HEK293T (cell line): ENCODE data around the gene ZCCHC24.

ENCODE experiments used
- CTCF ChIA-PET: fragments of 350-600 bp; formaldehyde crosslinking; extraction: SDS; loops from one replicate; lab custom pipeline; 2021; ENCODE audit warnings: antibody characterized with exemption, inconsistent platforms; lab: Yijun Ruan, JAX
- POLR2A ChIA-PET: fragments of 350-600 bp; formaldehyde crosslinking; extraction: SDS; loops from one replicate; lab custom pipeline; 2020; ENCODE audit warnings: antibody characterized with exemption, inconsistent platforms; lab: Yijun Ruan, JAX
- DNase-seq: peaks from one replicate; pipeline ENCODE4 v3.0.0; 2012; ENCODE audit warnings: mixed read lengths; ENCODE audit errors: extremely low spot score
- ARNT ChIP-seq: fragments of 450-650 bp; IDR thresholded peaks from 2 replicates; pipeline ENCODE4 v1.6.1; 2017; ENCODE audit warnings: mild to moderate bottlenecking
- BHLHE40 ChIP-seq: fragments of 450-650 bp; IDR thresholded peaks from 2 replicates; pipeline ENCODE4 v1.6.1; 2016; ENCODE audit warnings: mild to moderate bottlenecking, moderate library complexity, borderline replicate concordance
- CTBP1 ChIP-seq: fragments of 450-650 bp; IDR thresholded peaks from 2 replicates; pipeline ENCODE4 v1.6.1; 2016; ENCODE audit warnings: borderline replicate concordance
- ELF4 ChIP-seq: fragments of 450-650 bp; IDR thresholded peaks from 2 replicates; pipeline ENCODE4 v1.6.1; 2017; ENCODE audit warnings: antibody characterized with exemption
- FOXA1 ChIP-seq: fragments of 450-650 bp; IDR thresholded peaks from 2 replicates; pipeline ENCODE4 v1.6.1; 2016; ENCODE audit warnings: mild to moderate bottlenecking
- FOXK2 ChIP-seq: fragments of 450-650 bp; IDR thresholded peaks from 2 replicates; pipeline ENCODE4 v1.6.1; 2016; ENCODE audit warnings: mild to moderate bottlenecking
- FOXM1 ChIP-seq: fragments of 450-650 bp; IDR thresholded peaks from 2 replicates; pipeline ENCODE4 v1.6.1; 2017; ENCODE audit warnings: mild to moderate bottlenecking, borderline replicate concordance
- HDGF ChIP-seq: fragments of 450-650 bp; IDR thresholded peaks from 2 replicates; pipeline ENCODE4 v1.6.1; 2017; ENCODE audit warnings: antibody characterized with exemption, borderline replicate concordance
- L3MBTL2 ChIP-seq: fragments of 450-650 bp; conservative IDR thresholded peaks from 2 replicates; pipeline ENCODE4 v1.6.1; 2016; ENCODE audit warnings: mild to moderate bottlenecking
- LEF1 ChIP-seq: fragments of 450-650 bp; IDR thresholded peaks from 2 replicates; pipeline ENCODE4 v1.6.1; 2017; ENCODE audit warnings: mild to moderate bottlenecking, borderline replicate concordance
- NFRKB ChIP-seq: fragments of 450-650 bp; IDR thresholded peaks from 2 replicates; pipeline ENCODE4 v1.6.1; 2016; ENCODE audit warnings: mild to moderate bottlenecking, moderate library complexity
- SP1 ChIP-seq: fragments of 450-650 bp; IDR thresholded peaks from 2 replicates; pipeline ENCODE4 v1.6.1; 2017
- SUZ12 ChIP-seq: fragments of 450-650 bp; IDR thresholded peaks from 2 replicates; pipeline ENCODE4 v1.6.1; 2016; ENCODE audit warnings: mild to moderate bottlenecking
- TARDBP ChIP-seq: fragments of 450-650 bp; IDR thresholded peaks from 2 replicates; pipeline ENCODE4 v1.6.1; 2016
- ZNF384 ChIP-seq: fragments of 450-650 bp; IDR thresholded peaks from 2 replicates; pipeline ENCODE4 v1.6.1; 2016
- TF ChIP-seq, protein P1 (sequence below): fragments of 450-650 bp; IDR thresholded peaks from 2 replicates; pipeline ENCODE4 v1.6.1; 2016

The ZCCHC24 gene

DNA sequence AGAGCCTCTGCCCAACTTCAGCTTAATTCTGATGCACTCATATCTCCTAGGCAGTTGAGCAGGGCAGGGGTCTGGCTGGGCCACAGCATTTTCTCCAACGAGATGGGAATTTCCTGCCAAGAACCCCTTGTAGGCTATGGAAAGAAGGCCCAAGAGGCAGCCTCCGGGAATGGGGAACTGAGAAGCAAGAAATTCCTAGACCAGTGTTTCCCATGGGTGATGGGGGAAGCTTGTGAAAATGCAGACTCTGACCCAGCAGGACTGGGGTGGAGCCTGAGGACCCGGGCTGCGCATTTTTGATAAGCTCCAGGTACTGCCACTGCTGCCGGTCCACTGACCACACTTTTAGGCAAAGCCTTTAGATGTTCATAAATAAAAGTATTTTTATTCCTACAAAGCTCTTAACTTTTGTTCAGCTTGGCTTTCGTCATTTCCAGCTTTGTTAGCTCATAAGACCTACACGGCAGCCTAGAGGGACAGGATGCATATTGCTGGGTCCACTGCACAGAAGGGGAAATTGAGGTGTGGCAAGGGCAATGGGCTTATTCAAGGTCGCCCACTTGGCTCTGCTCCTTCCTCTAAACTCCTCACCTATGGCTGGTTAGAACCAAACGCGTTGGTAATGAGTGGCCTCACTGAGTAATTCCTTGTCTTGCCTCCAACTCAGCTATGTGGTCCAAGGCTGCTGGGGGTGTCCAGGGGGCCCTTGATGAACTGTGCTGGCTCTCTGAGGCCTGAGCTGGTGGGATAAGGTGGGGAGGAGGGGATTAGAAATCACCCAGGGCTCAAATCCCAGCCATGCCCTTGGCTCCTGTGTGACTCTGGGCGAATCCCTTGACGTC lies 29.5 kb downstream of the ZCCHC24 start:
- TF ChIP-seq TARDBP (no peak), LEF1 (no peak)
- ChIA-PET CTCF (interaction anchor here (0.6 kb wide), 1 partner anchor 174 kb away, joined by 3 read pairs; no protein-coding TSS in a partner anchor), POLR2A (no interaction called here)
- DNase-seq = no peak

DNA sequence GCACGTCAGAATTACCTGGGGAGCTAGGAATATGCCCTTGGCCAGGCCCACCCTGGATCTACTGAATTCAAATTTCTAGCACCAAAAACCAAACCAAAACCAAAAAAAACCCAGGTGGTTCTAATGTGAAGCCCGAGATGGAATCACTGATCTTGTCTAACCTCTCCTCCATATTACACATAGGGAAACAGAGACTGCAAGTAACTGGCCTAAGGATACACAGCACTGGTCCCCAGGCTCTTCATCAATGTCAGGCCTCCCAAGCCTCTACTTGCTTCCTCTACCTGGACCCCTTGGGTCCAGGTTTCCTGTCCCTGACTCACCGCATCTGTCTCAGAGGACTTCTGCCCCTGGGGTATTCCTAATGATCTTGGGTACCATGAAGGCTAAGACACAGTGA lies 30.7 kb downstream of the ZCCHC24 start:
- CTCF ChIA-PET = no interaction called here
- TF ChIP-seq TARDBP (no peak), CTBP1 (no peak), FOXM1 (no peak), ARNT (no peak), FOXK2 (no peak), FOXA1 (no peak), SUZ12 (no peak)
- TF ChIP-seq, protein P1, sequence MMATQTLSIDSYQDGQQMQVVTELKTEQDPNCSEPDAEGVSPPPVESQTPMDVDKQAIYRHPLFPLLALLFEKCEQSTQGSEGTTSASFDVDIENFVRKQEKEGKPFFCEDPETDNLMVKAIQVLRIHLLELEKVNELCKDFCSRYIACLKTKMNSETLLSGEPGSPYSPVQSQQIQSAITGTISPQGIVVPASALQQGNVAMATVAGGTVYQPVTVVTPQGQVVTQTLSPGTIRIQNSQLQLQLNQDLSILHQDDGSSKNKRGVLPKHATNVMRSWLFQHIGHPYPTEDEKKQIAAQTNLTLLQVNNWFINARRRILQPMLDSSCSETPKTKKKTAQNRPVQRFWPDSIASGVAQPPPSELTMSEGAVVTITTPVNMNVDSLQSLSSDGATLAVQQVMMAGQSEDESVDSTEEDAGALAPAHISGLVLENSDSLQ = no peak
- DNase-seq = no peak
- POLR2A ChIA-PET = no interaction called here

DNA sequence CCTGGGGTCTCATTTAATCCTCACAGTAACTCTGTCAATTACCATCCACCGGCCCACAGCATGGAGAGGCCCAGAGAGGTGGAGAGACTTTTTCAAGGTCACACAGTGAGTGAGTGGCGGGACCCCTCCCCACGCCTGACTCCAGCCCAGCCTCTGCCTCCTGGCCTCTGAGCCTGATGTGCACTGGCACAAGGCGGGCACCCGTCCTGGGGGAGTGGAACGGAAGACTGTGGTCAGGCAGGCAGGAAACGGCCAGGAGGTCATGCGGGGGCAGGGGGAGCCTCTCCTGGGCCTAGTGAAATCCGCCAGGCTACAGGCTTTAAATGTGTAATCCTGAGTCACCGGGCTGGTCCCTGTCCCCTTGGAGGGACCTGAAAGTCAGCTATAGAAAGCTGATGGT lies 32.2 kb downstream of the ZCCHC24 start:
- TF ChIP-seq HDGF (no peak), LEF1 (no peak), NFRKB (no peak), FOXM1 (no peak), BHLHE40 (no peak), SUZ12 (no peak), FOXK2 (no peak), ZNF384 (no peak), CTBP1 (no peak), FOXA1 (no peak), L3MBTL2 (no peak), ARNT (no peak), SP1 (no peak), ELF4 (no peak), TARDBP (no peak)
- TF ChIP-seq, protein P1 = no peak
- DNase-seq = no peak
- ChIA-PET CTCF (interaction anchor here (0.6 kb wide), 1 partner anchor 59 kb away, joined by 4 read pairs; no protein-coding TSS in a partner anchor), POLR2A (no interaction called here)

DNA sequence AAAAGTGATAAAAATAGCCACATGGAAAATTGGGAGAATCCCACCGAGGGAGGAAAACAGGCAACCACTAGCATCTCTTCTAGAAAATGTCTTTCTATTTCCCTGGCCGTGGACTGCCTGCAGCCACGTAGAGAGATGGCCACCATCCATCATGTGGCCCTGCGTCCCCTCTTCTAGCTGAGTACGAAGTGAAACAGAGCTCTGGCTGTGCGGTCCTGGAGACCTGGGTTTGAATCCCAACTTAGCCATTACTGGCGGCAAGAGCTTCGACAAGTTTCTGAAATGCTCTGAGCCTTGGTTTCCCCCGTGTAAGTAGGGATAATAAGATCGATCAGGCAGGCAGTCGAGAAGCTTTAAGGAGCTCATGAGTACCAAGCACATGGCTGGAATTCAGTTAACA lies 32.9 kb downstream of the ZCCHC24 start:
- DNase-seq = no peak
- CTCF ChIA-PET = interaction anchor here (0.5 to 0.8 kb wide), 2 partner anchors 10 to 38 kb away, joined by 3 read pairs; no protein-coding TSS in a partner anchor
- POLR2A ChIA-PET = interaction anchor here (1.2 kb wide), 1 partner anchor 32 kb away, joined by 4 read pairs; no protein-coding TSS in a partner anchor
- no peak for TF ChIP-seq NFRKB
- no peak for TF ChIP-seq TARDBP
- TF ChIP-seq FOXA1 = no peak
- no peak for TF ChIP-seq ELF4
- no peak for TF ChIP-seq FOXK2
- TF ChIP-seq LEF1 = no peak
- TF ChIP-seq, protein P1 = no peak
- TF ChIP-seq FOXM1 = no peak
- TF ChIP-seq SP1 = no peak
- TF ChIP-seq BHLHE40 = no peak
- no peak for TF ChIP-seq SUZ12
- no peak for TF ChIP-seq CTBP1
- TF ChIP-seq ARNT = no peak
- TF ChIP-seq HDGF = no peak
- no peak for TF ChIP-seq ZNF384

DNA sequence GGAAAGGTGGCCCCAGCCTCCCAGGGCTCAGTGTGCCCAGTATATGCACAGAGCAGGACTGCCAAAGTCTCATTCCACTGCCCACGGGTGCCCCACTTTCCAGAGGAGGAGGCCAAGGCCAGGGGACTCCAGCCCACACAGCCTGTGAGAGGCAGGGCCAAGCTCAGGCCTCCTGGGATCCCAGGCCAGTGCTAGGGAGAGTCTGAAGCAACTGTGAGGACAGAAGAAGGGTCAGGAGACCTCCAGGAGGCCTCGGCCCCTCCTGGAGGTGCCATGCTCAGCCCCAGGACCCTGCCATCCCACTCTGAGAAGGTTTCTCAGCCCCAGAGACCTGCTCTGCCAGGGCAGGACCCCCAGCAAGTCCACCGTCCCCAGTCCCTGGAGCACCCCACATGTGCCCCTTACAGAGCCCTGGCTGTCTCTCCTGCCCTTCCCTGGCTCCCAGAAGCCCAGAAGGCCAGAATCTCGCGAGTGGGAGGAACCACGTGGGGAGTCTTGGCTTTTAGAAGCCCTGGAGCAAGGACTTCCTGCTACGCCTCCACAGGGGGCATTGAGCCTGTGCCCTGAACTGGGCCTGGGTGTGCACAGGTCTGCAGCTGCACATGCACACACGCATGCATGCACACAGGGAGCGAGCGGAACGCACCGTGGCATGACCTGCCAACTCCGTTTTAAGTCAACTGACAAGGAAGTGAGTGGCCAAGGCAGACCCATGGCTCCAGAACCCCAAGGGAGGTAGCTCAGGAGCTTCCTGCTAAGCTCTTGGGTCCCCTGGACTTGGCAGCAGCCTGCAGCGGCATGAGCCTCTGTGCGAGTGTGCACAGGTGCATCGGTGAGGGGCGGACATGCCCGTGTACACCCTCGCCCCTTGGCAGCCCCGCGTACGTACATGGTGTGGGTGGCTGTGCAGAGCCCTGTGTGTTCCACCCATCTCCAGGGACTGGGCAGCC lies 33.6 kb downstream of the ZCCHC24 start:
- POLR2A ChIA-PET = interaction anchor here (1.2 kb wide), 1 partner anchor 33 kb away, joined by 4 read pairs; no protein-coding TSS in a partner anchor
- CTCF ChIA-PET = interaction anchor here (0.8 kb wide), 1 partner anchor 11 kb away, joined by 3 read pairs; no protein-coding TSS in a partner anchor
- DNase-seq = no peak
- no peak for TF ChIP-seq BHLHE40
- TF ChIP-seq LEF1 = no peak
- TF ChIP-seq CTBP1 = no peak
- no peak for TF ChIP-seq L3MBTL2
- no peak for TF ChIP-seq HDGF
- TF ChIP-seq SUZ12 = no peak
